ENCODE data around the gene COX7A2L.
A peak's percentile ranks its signal among the peaks of the same experiment; 100 is the strongest.

DNA sequence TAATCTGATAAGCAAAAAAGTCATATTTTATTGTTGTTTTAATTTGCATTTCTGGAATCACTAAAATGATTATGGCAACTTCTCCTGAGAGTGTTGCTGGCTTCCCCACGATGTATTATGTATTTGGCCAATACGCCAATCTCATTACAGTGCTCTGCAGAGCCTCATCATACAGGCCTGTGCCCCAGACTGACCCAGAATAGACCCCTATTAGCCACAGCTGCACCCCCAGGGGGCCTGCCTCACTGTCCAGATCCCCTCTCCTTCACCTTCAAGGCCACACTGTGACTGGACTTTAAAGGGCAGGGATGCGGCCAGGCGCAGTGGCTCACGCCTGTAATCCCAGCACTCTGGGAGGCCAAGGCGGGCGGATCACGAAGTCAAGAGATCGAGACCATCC, 17.4 kb upstream of the COX7A2L start:
- TF ChIP-seq NFIC (IDR thresholded peaks at IDR 0.05; ENCODE audit: borderline replicate concordance) (no peak), POLR2AphosphoS5 (IDR thresholded peaks at IDR 0.05; ENCODE audit: low read depth, low read length) (no peak), MXI1 (IDR thresholded peaks at IDR 0.05; ENCODE audit: low read depth, low read length) (no peak), EP300 (IDR thresholded peaks at IDR 0.05; ENCODE audit: borderline replicate concordance in 1 of 2, low read depth in 1 of 2, low read length in 1 of 2) (peak in 1 of 2 experiments; percentile 62; a peak in 2 of 4 replicates), GABPA (IDR thresholded peaks at IDR 0.05; ENCODE audit: low read depth) (no peak)
- TF ChIP-seq, protein P1, sequence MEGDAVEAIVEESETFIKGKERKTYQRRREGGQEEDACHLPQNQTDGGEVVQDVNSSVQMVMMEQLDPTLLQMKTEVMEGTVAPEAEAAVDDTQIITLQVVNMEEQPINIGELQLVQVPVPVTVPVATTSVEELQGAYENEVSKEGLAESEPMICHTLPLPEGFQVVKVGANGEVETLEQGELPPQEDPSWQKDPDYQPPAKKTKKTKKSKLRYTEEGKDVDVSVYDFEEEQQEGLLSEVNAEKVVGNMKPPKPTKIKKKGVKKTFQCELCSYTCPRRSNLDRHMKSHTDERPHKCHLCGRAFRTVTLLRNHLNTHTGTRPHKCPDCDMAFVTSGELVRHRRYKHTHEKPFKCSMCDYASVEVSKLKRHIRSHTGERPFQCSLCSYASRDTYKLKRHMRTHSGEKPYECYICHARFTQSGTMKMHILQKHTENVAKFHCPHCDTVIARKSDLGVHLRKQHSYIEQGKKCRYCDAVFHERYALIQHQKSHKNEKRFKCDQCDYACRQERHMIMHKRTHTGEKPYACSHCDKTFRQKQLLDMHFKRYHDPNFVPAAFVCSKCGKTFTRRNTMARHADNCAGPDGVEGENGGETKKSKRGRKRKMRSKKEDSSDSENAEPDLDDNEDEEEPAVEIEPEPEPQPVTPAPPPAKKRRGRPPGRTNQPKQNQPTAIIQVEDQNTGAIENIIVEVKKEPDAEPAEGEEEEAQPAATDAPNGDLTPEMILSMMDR (IDR thresholded peaks at IDR 0.05), result no peak
- TF ChIP-seq, protein P2, sequence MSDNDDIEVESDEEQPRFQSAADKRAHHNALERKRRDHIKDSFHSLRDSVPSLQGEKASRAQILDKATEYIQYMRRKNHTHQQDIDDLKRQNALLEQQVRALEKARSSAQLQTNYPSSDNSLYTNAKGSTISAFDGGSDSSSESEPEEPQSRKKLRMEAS (IDR thresholded peaks at IDR 0.05; ENCODE audit: low read depth), result no peak
- TF ChIP-seq, protein P3, sequence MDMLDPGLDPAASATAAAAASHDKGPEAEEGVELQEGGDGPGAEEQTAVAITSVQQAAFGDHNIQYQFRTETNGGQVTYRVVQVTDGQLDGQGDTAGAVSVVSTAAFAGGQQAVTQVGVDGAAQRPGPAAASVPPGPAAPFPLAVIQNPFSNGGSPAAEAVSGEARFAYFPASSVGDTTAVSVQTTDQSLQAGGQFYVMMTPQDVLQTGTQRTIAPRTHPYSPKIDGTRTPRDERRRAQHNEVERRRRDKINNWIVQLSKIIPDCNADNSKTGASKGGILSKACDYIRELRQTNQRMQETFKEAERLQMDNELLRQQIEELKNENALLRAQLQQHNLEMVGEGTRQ (IDR thresholded peaks at IDR 0.05; ENCODE audit: borderline replicate concordance, low read depth, low read length), result no peak
- TF ChIP-seq, protein P4, sequence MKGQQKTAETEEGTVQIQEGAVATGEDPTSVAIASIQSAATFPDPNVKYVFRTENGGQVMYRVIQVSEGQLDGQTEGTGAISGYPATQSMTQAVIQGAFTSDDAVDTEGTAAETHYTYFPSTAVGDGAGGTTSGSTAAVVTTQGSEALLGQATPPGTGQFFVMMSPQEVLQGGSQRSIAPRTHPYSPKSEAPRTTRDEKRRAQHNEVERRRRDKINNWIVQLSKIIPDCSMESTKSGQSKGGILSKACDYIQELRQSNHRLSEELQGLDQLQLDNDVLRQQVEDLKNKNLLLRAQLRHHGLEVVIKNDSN (IDR thresholded peaks at IDR 0.05; ENCODE audit: borderline replicate concordance, low read depth), result no peak
